HG02642 (cell line): Measurements from ENCODE around the gene RIMS3.
"Not testable (repeated sequence)": the region's sequence is repeated elsewhere in the genome, so short reads cannot be mapped to it uniquely, and the experiment has no call there.

Experiments
- ATAC-seq: cut with Tn5 transposase; IDR thresholded peaks from one replicate; pipeline ENCODE4 v1.9.1; 2021; ENCODE audit warnings: mild to moderate bottlenecking; ENCODE audit not compliant: unreplicated experiment, poor library complexity

RIMS3 gene

GRCh38 chr1:40635763-40636500 lies 29.6 kb downstream of the RIMS3 start:
- ATAC-seq = no peak

- no peak for ATAC-seq
These were observed 30.4 kb downstream of the RIMS3 start for GRCh38 chr1:40634901-40635655.

- no peak for ATAC-seq
These were observed 31.5 kb downstream of the RIMS3 start for GRCh38 chr1:40633931-40634376.

GRCh38 chr1:40633523-40633922 lies 32.0 kb downstream of the RIMS3 start:
- no peak for ATAC-seq

- ATAC-seq = no peak
These were observed 34.8 kb downstream of the RIMS3 start for GRCh38 chr1:40630488-40631223.

GRCh38 chr1:40629546-40629945 lies 35.9 kb downstream of the RIMS3 start:
- ATAC-seq = not testable (repeated sequence)

- no peak for ATAC-seq
These were observed 36.6 kb downstream of the RIMS3 start for GRCh38 chr1:40628903-40629292.

GRCh38 chr1:40627987-40628902 lies 37.2 kb downstream of the RIMS3 start:
- peak; percentile 56 for ATAC-seq

GRCh38 chr1:40626383-40626770 lies 39.1 kb downstream of the RIMS3 start:
- no peak for ATAC-seq

- ATAC-seq = no peak
These were observed 39.8 kb downstream of the RIMS3 start for GRCh38 chr1:40625476-40626382.

GRCh38 chr1:40625076-40625475 lies 40.4 kb downstream of the RIMS3 start:
- no peak for ATAC-seq

GRCh38 chr1:40622936-40623629 lies 42.4 kb downstream of the RIMS3 start:
- no peak for ATAC-seq

GRCh38 chr1:40621821-40622450 lies 43.5 kb downstream of the RIMS3 start:
- ATAC-seq = no peak

GRCh38 chr1:40620586-40621210 lies 44.8 kb downstream of the RIMS3 start:
- no peak for ATAC-seq

- no peak for ATAC-seq
These were observed 45.3 kb downstream of the RIMS3 start for GRCh38 chr1:40620150-40620549.

GRCh38 chr1:40618108-40618507 lies 47.4 kb downstream of the RIMS3 start:
- ATAC-seq = no peak

- ATAC-seq = peak; percentile 46
These were observed 53.1 kb downstream of the RIMS3 start for GRCh38 chr1:40612345-40612831.
